Retinal pigment epithelial cell (primary cell): Measurements from ENCODE around the gene UBIAD1.
A peak's percentile ranks its signal among the peaks of the same experiment; 100 is the strongest.

Source experiments
- DNase-seq: peaks from one replicate; pipeline ENCODE4 v3.0.0-alpha.2; 2010; ENCODE audit warnings: low read depth
- H3K4me3 ChIP-seq: 2 replicates; pipeline ENCODE4 v1.5.1; 2011; ENCODE audit warnings: mild to moderate bottlenecking, low read length, control low read depth, moderate library complexity
- TF ChIP-seq, protein P1 (sequence below): conservative IDR thresholded peaks from 2 replicates; pipeline ENCODE4 v1.5.1; 2011; ENCODE audit warnings: low read depth, low read length, control low read depth, inconsistent platforms

Gene UBIAD1

DNA sequence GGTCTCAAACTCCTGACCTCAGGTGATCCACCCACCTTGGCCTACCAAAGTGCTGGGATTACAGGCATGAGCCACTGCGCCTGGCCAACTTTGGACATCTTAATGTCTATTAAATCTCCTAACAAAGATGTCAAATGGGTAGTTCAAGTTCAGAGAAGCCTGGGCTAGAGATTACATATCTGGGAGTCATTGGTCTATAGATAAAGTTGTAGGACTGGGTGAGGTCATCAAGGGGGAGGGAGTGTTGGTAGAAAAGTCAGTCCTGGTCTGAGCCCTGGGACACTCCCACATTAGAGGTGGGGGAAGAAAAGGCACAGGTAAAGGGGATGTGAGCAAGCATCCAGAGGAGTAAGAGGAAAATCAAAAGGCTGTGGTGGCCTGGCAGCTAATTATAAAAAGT lies 6.6 kb downstream of the UBIAD1 start:
- H3K4me3 ChIP-seq = no peak overlapping the region
- TF ChIP-seq, protein P1, sequence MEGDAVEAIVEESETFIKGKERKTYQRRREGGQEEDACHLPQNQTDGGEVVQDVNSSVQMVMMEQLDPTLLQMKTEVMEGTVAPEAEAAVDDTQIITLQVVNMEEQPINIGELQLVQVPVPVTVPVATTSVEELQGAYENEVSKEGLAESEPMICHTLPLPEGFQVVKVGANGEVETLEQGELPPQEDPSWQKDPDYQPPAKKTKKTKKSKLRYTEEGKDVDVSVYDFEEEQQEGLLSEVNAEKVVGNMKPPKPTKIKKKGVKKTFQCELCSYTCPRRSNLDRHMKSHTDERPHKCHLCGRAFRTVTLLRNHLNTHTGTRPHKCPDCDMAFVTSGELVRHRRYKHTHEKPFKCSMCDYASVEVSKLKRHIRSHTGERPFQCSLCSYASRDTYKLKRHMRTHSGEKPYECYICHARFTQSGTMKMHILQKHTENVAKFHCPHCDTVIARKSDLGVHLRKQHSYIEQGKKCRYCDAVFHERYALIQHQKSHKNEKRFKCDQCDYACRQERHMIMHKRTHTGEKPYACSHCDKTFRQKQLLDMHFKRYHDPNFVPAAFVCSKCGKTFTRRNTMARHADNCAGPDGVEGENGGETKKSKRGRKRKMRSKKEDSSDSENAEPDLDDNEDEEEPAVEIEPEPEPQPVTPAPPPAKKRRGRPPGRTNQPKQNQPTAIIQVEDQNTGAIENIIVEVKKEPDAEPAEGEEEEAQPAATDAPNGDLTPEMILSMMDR = no peak
- DNase-seq = no peak

DNA sequence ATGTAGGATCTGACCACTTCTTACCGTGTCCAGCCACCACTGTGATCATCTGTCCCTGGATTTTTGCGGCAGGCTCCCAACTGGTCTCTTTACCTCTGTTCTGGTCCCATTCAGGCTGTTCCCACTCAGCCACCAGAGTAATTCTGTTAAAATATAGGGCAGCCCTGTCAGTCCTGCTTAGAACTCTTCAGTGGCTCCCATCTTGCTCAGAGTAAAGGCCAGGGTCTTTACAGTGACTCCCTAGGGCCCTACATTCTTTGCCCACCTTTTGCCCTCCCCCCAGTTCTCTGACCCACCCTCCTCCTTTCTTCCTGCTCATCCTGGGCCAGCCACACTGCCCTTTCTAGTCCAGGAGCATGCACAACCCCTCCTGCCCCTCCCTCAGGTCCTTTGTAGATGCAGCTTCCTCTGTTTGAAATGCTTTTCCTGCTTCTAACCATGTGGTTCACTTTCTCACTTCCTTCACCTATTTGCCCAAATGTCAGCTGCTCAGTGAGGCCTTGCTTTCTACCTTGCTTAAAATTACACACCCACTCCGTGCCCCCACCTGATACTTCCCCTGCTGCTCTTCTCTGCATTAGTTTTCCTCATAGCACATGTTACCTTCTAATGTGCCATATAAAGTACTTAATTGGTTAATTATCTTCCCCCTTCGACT lies 7.8 kb downstream of the UBIAD1 start:
- TF ChIP-seq, protein P1 = no peak
- H3K4me3 ChIP-seq = no peak overlapping the region
- no peak for DNase-seq

DNA sequence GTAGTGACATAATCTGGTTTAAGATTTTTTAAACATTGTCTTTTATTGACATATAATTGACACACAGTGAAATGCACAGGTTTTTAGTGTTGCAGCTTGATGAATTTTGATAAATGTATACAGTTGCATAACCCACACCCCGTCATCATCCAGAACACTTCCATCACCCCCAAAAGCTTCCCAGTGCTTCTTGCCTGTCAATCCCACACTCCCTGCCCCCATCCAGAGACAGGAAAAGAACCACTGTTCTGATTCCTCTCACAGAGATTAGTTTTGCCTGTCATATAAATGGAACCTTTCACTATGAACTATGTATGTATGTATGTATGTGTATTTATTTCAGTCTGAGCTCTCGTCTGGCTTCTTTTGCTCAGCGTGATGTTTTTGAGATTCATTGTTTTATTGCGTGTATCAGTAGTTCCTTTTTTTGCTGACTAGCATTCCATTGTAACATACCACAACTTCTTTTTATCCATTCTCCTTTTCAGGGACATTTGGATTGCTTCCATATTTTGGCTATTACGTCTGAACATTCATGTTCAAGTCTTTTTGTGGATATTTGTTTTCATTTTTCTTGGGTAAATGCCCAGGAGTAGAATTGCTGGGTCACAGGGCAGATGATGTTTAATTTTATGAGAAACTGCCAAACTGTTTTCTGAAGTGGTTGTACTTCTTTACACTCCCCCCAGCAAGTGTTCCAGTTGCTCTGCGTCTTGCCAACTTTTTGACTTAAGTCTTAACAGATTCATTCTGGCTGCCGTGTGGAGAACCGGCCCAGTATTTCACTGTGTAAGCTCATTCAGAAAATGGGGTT lies 8.7 kb downstream of the UBIAD1 start:
- H3K4me3 ChIP-seq = no peak overlapping the region
- TF ChIP-seq, protein P1 = no peak
- DNase-seq = peak; percentile 77

DNA sequence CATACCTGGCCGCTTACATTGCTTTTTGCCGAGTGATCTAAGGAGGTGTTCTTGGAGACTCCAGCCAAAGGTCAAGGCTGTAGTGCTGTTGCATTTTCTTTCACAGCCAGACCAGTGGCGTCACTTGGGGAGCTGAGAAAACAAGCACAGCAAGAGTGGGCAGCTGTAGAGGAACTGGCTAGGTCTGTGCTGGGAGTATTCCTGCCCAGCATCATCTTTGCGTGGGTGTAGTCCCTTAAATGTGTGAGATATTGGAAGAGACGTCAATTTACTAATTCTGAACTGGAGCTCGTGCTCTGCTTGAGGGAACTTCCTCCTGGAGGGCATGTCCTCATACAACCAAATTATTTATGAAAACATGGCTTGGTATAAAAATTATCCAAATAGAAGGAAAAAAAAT lies 10.2 kb downstream of the UBIAD1 start:
- DNase-seq = no peak
- TF ChIP-seq, protein P1 = no peak
- H3K4me3 ChIP-seq = no peak overlapping the region

DNA sequence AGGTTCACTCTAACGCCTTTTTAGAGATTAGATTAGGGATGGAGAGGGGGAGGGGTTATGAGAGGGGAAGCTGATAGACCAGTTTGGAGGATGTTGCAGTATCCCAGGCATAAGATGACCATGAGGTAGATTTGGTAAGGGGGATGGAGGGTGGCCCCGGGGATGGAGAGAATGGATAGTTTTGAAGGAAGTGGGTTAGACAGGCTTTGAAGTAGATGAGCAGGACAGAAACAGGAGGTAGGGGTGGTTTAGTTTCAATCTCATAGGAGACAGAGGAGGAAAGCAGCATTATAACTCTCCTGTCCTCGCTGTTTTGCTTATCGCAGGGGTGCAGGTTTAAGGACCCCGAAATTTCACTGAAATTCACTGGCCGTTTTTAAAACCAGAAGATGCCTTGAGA lies 11.8 kb downstream of the UBIAD1 start:
- H3K4me3 ChIP-seq = no peak overlapping the region
- no peak for DNase-seq
- TF ChIP-seq, protein P1 = no peak

DNA sequence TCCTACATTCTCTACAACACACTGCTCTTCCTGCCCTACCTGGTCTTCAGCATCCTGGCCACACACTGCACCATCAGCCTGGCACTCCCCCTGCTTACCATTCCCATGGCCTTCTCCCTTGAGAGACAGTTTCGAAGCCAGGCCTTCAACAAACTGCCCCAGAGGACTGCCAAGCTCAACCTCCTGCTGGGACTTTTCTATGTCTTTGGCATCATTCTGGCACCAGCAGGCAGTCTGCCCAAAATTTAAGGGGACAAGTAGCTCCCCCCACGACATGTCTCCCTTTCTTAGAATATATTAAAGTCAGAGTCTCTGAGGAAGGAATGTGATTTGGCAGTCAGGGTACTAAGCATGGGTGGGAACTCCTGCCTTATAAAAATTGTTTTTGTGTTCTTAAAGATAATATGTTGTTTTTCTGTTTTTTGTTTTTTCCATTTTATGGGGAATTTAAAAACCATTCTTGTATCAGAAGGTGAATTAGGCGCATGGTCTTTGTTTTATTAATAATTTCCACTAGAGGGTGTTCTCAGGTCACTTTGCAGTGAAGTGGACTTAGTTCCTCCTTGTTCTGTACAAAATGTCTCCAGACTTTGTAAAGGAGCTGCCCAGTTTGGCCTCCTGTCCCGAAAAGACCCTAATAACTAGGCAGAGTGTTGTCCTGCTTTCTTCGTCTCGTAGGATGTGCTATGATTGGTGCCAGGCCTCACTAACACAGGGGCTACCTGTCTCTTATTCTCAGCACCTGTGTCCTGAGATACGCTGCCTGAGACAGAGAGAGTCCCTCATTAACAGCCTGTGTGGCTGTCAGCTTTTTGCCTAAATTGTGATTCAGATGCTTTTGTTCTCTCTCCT lies 13.1 kb downstream of the UBIAD1 start:
- TF ChIP-seq, protein P1 = peak; percentile 32
- no peak overlapping the region for H3K4me3 ChIP-seq
- DNase-seq = no peak
